Glutamatergic neuron (in vitro differentiated cells): ENCODE measurements around the gene KIF1B. TPM values are rescaled to one million over a fixed set of nuclear protein-coding genes. Genes with fewer than 3 reads are reported as not detected.

Experiments
- DNase-seq: peaks from one replicate; pipeline ENCODE4 v3.0.0; 2022
- H3K27ac Mint-ChIP-seq: one replicate; pipeline ENCODE4 v1.8.0; 2020; ENCODE audit warnings: mild to moderate bottlenecking, mixed read lengths, inconsistent platforms; ENCODE audit not compliant: unreplicated experiment
- H3K27me3 Mint-ChIP-seq: one replicate; pipeline ENCODE4 v1.8.0; 2020; ENCODE audit warnings: mild to moderate bottlenecking, moderate library complexity, mixed read lengths, inconsistent platforms; ENCODE audit not compliant: unreplicated experiment
- H3K36me3 Mint-ChIP-seq: one replicate; pipeline ENCODE4 v1.8.0; 2020; ENCODE audit warnings: mild to moderate bottlenecking, mixed read lengths, inconsistent platforms; ENCODE audit not compliant: unreplicated experiment
- H3K4me1 Mint-ChIP-seq: one replicate; pipeline ENCODE4 v1.8.0; 2020; ENCODE audit warnings: mild to moderate bottlenecking, low read depth, mixed read lengths, inconsistent platforms; ENCODE audit not compliant: unreplicated experiment
- H3K4me3 Mint-ChIP-seq: one replicate; pipeline ENCODE4 v1.8.0; 2020; ENCODE audit warnings: mild to moderate bottlenecking, mixed read lengths, inconsistent platforms; ENCODE audit not compliant: unreplicated experiment
- H3K9me3 Mint-ChIP-seq: one replicate; pipeline ENCODE4 v1.8.0; 2020; ENCODE audit warnings: mild to moderate bottlenecking, moderate library complexity, mixed read lengths, inconsistent platforms; ENCODE audit not compliant: unreplicated experiment
- CTCF ChIP-seq: fragments of 200-600 bp; sonication (generic); IDR thresholded peaks from one replicate; pipeline ENCODE4 v1.5.0; 2021; ENCODE audit not compliant: partially characterized antibody, unreplicated experiment
- total RNA-seq: library from RNA; stranded (reverse); fragmentation: NEBNext Ultra II Directional; extraction: Animal tissue kit (Norgen Biotek cat#: 25700); gene quantifications from one replicate; pipeline ENCODE4 v1.2.1, GENCODE V29; 2021; ENCODE audit not compliant: unreplicated experiment

The KIF1B gene
- total RNA-seq, 1 donor from 2014 or later: 261 TPM

GRCh38 chr1:10338611-10339010, 128.2 kb downstream of the KIF1B start:
- no peak for DNase-seq
- H3K9me3 Mint-ChIP-seq: peaks cover 8% of the 10 kb centered on the region
- H3K27ac Mint-ChIP-seq: peak overlapping the region; percentile 99
- no peak overlapping the region for H3K4me3 Mint-ChIP-seq
- TF ChIP-seq CTCF: no peak
- H3K27me3 Mint-ChIP-seq: peaks cover 5% of the 10 kb centered on the region
- H3K4me1 Mint-ChIP-seq: peaks cover 20% of the 10 kb centered on the region
- H3K36me3 Mint-ChIP-seq: peaks cover 13% of the 10 kb centered on the region

GRCh38 chr1:10339036-10339567, 128.7 kb downstream of the KIF1B start:
- H3K4me3 Mint-ChIP-seq: no peak overlapping the region
- H3K9me3 Mint-ChIP-seq: peaks cover 8% of the 10 kb centered on the region
- peak overlapping the region; percentile 99 for H3K27ac Mint-ChIP-seq
- H3K27me3 Mint-ChIP-seq: peaks cover 5% of the 10 kb centered on the region
- DNase-seq: no peak
- TF ChIP-seq CTCF: no peak
- peaks cover 20% of the 10 kb centered on the region for H3K4me1 Mint-ChIP-seq
- peaks cover 13% of the 10 kb centered on the region for H3K36me3 Mint-ChIP-seq

- Mint-ChIP-seq H3K4me3 (peak overlapping the region; percentile 63), H3K36me3 (peaks cover 13% of the 10 kb centered on the region)
- peak; percentile 76 for DNase-seq
Observed at GRCh38 chr1:10339815-10340214, 129.4 kb downstream of the KIF1B start.

GRCh38 chr1:10340930-10341590, 130.7 kb downstream of the KIF1B start:
- Mint-ChIP-seq H3K9me3 (peaks cover 10% of the 10 kb centered on the region), H3K4me1 (peaks cover 20% of the 10 kb centered on the region), H3K36me3 (peaks cover 13% of the 10 kb centered on the region), H3K27me3 (peaks cover 5% of the 10 kb centered on the region), H3K27ac (no peak overlapping the region), H3K4me3 (no peak overlapping the region)
- no peak for DNase-seq
- TF ChIP-seq CTCF: no peak

More at GRCh38 chr1:10339815-10340214, 129.4 kb downstream of the KIF1B start:
- H3K4me1 Mint-ChIP-seq: peaks cover 20% of the 10 kb centered on the region
- H3K27me3 Mint-ChIP-seq: peaks cover 5% of the 10 kb centered on the region
- peaks cover 8% of the 10 kb centered on the region for H3K9me3 Mint-ChIP-seq
- TF ChIP-seq CTCF: no peak
- H3K27ac Mint-ChIP-seq: peak overlapping the region; percentile 99

- H3K9me3 Mint-ChIP-seq: peaks cover 3% of the 10 kb centered on the region
- no peak overlapping the region for H3K27ac Mint-ChIP-seq
- no peaks in the 10 kb centered on the region for H3K4me1 Mint-ChIP-seq
- peaks cover 3% of the 10 kb centered on the region for H3K36me3 Mint-ChIP-seq
- peaks cover 4% of the 10 kb centered on the region for H3K27me3 Mint-ChIP-seq
- DNase-seq: no peak
- H3K4me3 Mint-ChIP-seq: no peak overlapping the region
- TF ChIP-seq CTCF: no peak
Observed at GRCh38 chr1:10347109-10347508, 136.7 kb downstream of the KIF1B start.
